WTC11 (cell line): ENCODE results near the gene MED22.

ENCODE experiments used
- ESRRA ChIP-seq: sonication (generic); formaldehyde crosslinking; IDR thresholded peaks from 2 replicates; pipeline ENCODE4 v1.8.1; 2022; ENCODE audit warnings: mild to moderate bottlenecking, missing genetic modification reagents, borderline replicate concordance
- FOXP1 ChIP-seq: sonication (generic); formaldehyde crosslinking; IDR thresholded peaks from 2 replicates; pipeline ENCODE4 v1.8.0; 2022; ENCODE audit warnings: missing genetic modification reagents, mild to moderate bottlenecking, moderate library complexity, borderline replicate concordance
- TF ChIP-seq, protein P1 (sequence below): fragments of 200-600 bp; IDR thresholded peaks from 2 replicates; pipeline ENCODE4 v1.8.0; 2022; ENCODE audit warnings: antibody characterized with exemption
- TF ChIP-seq, protein P2 (sequence below): sonication (generic); formaldehyde crosslinking; conservative IDR thresholded peaks from 2 replicates; pipeline ENCODE4 v1.8.1; 2022; ENCODE audit warnings: mild to moderate bottlenecking, missing genetic modification reagents
- TF ChIP-seq, protein P3 (sequence below): sonication (generic); formaldehyde crosslinking; IDR thresholded peaks from 2 replicates; pipeline ENCODE4 v1.8.0; 2022; ENCODE audit warnings: mild to moderate bottlenecking, missing genetic modification reagents

DNA sequence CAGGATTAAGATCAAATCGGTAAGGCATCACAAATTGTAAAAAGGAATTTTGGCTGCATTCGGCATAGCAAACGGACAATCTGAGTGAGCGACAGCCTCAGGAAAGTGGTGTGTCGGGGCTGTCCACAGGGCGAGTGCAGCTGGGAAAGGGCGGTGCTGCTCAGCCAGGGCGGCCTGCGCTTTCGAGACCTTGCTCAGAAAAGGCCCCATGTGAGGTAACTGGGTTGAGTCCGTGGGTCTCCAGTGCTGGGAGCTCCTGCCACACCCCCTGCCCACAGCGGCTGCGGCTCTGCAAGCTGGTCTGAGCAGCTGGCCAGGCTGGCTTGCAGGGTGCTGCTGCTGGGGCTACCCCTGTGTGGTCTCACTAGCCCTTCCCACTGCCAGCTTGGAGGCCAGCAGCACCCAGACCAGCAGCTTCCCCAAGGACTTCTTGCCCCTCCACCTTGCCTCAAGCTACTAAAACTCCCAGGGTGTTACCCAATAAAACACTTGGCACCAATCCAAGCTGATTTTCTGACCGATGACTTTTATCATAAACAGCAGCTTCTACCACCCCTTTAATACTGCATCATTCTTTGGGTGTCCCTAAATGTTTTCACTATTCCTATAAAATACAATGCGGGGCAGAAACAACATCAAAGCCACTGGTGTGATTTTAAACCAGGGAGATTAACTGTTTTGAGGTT, 14.6 kb upstream of the MED22 start:
- TF ChIP-seq, protein P1, sequence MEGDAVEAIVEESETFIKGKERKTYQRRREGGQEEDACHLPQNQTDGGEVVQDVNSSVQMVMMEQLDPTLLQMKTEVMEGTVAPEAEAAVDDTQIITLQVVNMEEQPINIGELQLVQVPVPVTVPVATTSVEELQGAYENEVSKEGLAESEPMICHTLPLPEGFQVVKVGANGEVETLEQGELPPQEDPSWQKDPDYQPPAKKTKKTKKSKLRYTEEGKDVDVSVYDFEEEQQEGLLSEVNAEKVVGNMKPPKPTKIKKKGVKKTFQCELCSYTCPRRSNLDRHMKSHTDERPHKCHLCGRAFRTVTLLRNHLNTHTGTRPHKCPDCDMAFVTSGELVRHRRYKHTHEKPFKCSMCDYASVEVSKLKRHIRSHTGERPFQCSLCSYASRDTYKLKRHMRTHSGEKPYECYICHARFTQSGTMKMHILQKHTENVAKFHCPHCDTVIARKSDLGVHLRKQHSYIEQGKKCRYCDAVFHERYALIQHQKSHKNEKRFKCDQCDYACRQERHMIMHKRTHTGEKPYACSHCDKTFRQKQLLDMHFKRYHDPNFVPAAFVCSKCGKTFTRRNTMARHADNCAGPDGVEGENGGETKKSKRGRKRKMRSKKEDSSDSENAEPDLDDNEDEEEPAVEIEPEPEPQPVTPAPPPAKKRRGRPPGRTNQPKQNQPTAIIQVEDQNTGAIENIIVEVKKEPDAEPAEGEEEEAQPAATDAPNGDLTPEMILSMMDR = no peak
- TF ChIP-seq, protein P2, sequence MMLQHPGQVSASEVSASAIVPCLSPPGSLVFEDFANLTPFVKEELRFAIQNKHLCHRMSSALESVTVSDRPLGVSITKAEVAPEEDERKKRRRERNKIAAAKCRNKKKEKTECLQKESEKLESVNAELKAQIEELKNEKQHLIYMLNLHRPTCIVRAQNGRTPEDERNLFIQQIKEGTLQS (CRISPR knock-in tag) = no peak
- TF ChIP-seq ESRRA (CRISPR knock-in tag) (no peak), FOXP1 (no peak)
- TF ChIP-seq, protein P3, sequence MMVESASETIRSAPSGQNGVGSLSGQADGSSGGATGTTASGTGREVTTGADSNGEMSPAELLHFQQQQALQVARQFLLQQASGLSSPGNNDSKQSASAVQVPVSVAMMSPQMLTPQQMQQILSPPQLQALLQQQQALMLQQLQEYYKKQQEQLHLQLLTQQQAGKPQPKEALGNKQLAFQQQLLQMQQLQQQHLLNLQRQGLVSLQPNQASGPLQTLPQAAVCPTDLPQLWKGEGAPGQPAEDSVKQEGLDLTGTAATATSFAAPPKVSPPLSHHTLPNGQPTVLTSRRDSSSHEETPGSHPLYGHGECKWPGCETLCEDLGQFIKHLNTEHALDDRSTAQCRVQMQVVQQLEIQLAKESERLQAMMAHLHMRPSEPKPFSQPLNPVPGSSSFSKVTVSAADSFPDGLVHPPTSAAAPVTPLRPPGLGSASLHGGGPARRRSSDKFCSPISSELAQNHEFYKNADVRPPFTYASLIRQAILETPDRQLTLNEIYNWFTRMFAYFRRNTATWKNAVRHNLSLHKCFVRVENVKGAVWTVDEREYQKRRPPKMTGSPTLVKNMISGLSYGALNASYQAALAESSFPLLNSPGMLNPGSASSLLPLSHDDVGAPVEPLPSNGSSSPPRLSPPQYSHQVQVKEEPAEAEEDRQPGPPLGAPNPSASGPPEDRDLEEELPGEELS (CRISPR knock-in tag) = no peak
